GM21381 (cell line): ENCODE data around the gene LBR.

Experiments
- ATAC-seq: cut with Tn5 transposase; IDR thresholded peaks from one replicate; pipeline ENCODE4 v1.9.1; 2021; ENCODE audit warnings: mild to moderate bottlenecking, moderate library complexity; ENCODE audit not compliant: unreplicated experiment

Gene LBR

GRCh38 chr1:225446981-225447615, 19.3 kb upstream of the LBR start:
- ATAC-seq = no peak

DNA sequence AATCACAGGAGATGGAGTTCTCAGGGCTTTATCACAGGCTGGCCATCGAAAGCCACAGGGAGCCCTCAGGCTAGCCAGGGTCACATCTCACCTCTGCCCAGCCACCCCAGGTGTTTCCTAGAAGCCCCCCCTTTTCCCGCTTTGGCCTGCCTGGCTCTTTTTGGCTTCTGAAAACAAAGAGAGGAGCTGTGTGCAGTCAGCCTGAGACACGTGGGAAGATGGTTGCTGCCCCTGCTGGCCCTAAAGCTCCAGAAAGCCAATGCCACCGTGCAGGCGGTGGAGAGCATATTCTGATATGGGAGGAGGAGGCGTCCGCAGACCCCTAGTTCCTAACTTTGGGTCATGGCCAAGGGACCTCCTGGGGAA, 18.7 kb upstream of the LBR start:
- ATAC-seq = no peak

- no peak for ATAC-seq
Measured at GRCh38 chr1:225445639-225446594, 18.1 kb upstream of the LBR start.

- ATAC-seq = no peak
Measured at GRCh38 chr1:225442123-225442505, 14.3 kb upstream of the LBR start.

- peak; percentile 41 for ATAC-seq
Measured at GRCh38 chr1:225441314-225442122, 13.7 kb upstream of the LBR start.

DNA sequence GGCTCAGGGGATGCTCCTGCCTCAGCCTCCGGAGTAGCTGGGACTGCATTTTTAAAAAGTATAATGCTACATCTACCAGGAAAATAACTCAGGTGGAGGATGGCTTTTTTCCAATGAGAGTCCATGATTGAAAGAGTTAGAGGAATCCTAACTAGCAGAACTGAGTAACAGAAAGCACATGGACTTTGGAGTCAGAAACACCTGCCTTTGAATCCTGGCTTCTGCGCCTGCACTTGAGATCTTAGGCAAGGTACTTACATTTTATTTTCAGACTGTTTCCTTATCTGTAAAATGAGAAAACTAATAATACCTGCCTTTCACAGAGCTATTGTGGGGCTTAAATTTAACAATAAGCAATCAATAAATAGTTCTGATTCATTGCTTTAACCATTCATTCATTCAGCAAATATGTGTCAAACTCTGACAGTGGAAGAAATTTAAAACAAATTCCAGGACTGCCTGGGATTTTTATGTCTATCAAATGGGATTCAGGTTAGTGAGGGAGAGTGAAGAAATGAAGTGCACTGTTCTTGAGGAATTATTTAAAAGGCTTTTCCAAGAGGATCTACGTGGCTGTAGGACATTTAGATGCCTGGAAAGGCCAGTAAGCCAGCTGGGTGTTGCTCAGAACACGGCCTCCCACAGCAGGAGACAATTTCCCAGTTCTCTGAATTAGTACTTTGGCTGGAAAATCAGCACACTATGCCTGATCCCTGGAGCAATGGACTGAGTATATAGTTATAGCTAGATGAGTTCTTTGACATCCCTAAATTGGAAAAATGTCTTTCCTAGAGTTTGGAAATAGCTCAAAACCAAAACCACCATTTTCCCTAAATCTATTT, 12.8 kb upstream of the LBR start:
- no peak for ATAC-seq

- ATAC-seq = no peak
Measured at GRCh38 chr1:225437710-225438437, 10.0 kb upstream of the LBR start.

DNA sequence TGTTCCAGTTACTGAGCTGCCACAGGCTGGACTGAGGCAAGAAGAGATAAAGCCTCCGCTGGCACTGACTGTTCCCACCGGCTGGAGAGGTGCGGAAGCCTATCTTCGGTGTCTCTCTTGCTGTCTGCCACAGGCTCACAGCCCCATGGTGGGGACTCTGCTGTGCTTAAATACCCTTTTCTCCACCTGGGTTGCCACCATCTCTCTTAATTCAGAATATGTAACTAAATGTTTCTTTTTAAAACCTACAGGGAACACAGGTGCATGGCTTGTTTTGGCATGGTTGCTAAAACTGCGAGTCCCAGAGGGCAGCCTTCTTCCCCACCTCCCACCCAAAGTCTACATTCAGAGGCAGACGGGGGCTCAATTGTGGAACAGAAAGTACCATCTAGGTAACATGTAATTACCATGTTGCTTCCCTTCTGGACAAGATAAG, 8.1 kb upstream of the LBR start:
- ATAC-seq = no peak

DNA sequence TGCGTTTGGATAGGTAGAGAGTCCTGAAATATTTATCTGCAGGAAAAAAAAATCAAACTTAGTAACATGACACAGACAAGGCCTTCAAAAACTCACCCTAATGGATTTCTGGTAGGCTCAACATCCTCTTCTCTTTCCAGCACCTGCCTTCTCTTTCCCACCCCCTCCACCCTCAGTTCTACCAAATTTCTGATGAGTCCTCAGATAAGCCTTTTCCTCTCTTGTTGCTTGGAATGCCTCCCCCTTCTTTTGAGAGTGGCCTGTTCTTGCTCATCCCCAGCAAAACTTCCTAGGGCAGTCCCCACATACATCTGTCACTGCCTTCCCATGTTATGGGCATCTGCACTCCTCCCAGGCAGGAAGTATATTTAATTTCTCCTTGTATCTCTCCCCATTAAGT, 7.6 kb upstream of the LBR start:
- no peak for ATAC-seq

DNA sequence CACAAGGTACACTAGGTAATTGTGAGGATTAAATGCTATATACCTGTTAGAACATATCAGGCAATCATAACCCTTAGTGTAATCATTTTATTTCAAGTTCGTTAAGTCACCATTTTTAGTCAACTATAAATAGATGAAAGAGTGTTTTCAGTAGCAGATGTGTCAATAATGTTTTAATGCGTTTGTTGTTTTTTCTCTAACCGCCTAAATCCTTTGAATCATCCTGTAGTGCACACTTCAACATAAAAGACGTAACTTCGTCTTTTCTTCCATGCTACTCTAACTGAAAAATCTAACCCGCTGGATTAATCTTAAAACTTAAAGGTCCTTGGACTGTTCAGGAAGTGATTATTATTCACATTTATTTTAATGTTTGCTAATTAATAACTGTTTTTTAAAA, 7.2 kb upstream of the LBR start:
- ATAC-seq = no peak

GRCh38 chr1:225434046-225434445, 6.2 kb upstream of the LBR start:
- ATAC-seq = no peak

GRCh38 chr1:225431081-225431863, 3.4 kb upstream of the LBR start:
- ATAC-seq = no peak

DNA sequence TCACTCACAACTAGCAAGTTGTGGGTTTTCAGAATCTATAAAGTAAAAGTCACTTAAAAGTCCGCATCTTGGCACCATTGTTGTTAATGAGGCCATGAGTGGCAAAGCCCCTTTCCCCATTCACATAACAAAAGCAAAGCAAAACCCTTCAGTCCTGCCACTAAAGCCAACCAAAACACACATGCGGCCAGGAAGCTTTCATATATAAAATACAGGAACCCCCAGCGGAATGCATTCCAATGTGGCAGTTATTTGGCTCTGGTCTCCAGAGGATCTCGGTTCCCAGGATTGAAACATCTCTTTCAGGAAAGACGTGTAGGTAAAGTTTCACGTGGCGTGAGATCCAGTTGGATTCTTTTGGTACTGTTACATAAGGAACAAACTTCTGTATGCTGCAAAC, 2.5 kb upstream of the LBR start:
- ATAC-seq = no peak

DNA sequence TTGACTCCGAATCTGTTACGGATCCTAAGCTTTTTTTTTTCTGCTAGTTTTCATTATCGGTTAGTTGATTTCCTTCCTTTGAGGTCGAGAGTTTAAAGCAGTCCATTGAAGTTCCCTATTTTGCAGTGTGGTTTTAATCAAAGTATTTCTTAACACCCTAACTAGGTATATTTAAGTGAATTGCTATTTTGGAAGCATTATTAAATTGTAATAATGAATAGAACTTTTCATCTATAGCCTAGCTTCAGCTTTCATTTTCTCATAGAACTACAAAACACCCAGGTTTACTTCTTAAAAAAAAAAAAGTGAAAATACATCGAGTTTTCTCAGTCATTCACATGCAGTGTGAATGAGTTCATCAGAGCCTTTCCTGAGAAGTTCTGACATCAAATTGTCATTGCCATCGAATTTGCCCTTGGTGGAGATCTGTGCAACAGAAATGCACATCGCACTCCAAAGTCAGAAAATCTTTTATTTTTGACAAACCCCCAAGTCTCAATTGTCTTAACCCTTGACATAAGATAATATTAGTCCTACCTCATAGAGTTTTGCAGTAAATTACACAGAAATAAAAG, 1.1 kb upstream of the LBR start:
- ATAC-seq = no peak

DNA sequence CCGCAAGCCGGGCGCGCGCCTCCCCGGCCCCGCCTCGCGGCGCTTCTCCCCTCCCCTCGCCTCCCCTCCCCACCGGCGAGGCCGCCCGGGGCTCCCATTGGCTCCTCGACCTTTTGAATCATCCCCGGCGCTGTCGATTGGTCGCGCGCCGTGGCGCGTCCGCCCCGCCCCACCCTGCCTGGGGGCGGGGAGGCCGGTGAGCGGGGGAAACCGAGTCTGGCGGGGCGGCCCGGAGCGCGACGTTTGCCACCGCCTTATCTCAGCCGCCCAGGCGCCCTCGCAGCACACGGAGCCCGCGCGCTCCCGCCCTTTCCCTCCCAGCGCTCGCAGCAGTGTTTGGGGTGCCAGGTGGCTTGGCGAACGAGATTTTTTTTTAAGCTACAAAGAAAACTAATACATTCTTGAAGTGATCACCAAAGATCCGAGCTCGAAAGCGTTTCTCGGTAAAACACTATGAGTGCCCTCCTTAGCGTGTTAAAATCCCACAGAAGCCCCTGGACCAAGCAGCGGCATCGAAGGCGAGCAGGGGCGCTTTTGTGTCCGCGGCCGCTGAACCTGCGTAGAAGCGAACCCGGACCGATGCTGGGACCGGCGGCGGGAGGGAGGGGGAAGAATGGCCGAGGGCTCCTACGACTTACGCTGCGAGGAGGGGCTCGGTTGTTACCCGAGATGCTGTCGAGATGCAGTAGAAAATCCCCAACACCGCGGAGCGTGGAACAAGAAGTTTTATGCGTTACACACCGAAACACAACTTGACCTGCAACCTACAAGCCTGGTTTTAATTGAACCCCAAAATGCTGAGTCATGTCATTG, 436 bp upstream of the LBR start:
- peak; percentile 89 for ATAC-seq

DNA sequence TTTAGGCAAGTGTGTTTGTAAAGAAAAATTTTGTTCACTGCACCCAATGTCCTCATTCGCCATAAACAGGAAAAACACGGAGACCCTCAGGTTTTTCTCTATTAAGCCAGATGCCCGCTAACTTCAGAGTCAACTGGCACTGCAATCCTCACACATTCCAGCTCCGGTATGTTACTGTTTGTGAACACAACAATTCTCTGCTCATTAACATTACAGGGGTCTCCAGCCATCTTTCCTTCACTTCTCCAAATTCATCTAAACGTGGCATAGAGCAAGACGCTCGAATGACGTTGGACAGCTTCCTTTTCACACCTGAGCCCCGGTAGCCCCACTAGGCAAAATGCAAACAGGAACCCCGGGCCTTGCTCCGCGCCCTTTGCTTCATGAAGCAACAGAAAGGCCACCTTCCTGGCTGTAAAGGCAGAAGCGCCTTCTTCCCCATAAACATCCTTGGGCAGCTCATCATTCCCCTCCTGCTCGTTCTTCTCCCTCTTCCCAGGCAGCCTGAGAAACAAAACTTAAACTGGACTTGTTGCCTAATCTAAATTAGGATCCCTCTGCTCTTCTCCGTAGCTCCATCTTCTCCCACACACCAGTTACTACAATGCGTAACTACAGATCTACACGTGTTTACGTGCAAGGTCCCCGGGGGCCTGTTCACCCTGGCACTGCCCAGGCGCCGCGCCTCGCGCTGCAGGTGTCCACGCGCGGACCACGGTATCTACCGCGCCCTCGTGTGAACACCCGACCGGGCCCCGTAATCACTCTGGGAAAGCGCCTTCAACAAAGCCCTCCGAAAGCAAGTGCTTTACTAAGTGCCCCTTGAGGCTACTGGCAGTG, 1.2 kb downstream of the LBR start:
- no peak for ATAC-seq

GRCh38 chr1:225425201-225425786, 2.5 kb downstream of the LBR start:
- no peak for ATAC-seq
